ENCODE measurements around the gene DOCK2.

Gene DOCK2

DNA sequence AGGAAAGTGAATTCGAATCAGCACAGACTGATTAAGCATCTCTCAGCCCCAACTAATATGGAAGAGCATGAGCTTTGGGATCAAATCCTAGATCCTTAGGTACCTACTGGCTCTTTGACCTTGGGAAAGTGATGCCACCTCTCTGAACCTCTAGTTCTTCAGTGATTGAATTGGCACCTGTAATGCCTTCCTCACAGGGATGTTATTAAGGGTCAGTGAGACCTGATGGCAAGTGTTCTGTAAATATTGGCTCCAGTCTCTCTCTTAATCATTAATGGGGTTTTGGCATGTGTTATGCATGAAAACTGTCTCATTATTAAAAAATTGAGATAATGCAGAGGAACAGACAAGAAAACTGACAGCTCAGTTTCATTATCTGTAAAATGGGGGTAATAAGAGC is 227.4 kb downstream of the DOCK2 start:
- no peak overlapping the region for H3K27ac ChIP-seq
- TF ChIP-seq, protein P1, sequence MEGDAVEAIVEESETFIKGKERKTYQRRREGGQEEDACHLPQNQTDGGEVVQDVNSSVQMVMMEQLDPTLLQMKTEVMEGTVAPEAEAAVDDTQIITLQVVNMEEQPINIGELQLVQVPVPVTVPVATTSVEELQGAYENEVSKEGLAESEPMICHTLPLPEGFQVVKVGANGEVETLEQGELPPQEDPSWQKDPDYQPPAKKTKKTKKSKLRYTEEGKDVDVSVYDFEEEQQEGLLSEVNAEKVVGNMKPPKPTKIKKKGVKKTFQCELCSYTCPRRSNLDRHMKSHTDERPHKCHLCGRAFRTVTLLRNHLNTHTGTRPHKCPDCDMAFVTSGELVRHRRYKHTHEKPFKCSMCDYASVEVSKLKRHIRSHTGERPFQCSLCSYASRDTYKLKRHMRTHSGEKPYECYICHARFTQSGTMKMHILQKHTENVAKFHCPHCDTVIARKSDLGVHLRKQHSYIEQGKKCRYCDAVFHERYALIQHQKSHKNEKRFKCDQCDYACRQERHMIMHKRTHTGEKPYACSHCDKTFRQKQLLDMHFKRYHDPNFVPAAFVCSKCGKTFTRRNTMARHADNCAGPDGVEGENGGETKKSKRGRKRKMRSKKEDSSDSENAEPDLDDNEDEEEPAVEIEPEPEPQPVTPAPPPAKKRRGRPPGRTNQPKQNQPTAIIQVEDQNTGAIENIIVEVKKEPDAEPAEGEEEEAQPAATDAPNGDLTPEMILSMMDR (conservative IDR thresholded peaks at IDR 0.05) = no peak
- no peak for TF ChIP-seq ZFX (IDR thresholded peaks at IDR 0.05)

DNA sequence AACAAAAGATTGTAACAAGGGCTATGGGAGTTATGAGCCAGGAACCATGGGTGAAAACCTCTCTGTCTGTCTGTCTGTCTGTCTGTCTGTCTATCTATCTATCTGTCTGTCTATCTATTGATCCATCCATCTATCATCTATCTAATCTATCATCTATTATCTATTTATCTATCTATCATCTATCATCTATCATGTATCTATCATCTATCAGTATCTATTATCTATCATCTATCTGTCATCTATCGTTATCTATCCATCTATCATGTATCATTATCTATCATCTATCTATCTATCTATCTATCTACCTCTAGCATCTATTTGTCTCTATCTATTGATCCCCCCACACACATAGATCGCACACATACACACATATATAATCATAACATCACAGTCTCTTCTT is 230.3 kb downstream of the DOCK2 start:
- H3K27ac ChIP-seq = no peak overlapping the region
- TF ChIP-seq ZFX (IDR thresholded peaks at IDR 0.05) = no peak

DNA sequence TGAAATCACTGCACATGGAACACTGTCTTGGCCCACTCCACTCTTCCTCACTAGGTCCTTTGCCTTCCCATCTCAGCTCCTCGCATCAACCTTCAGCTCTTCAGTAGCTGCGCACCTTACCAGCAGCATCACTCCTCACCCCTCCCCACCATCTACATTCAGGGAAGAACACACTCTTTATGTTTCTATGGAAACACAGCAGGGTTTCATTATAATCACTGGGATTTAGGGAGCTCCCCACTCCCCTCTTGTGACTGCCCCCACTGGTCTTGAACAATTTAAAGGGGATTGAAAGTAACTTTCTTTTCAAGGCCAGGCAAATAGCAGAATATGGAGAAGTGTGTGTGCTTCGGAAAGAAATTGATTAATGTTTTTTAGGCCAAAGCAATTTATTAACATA is 232.0 kb downstream of the DOCK2 start:
- H3K27ac ChIP-seq = no peak overlapping the region
- no peak for TF ChIP-seq ZFX (IDR thresholded peaks at IDR 0.05)
- TF ChIP-seq, protein P1 (conservative IDR thresholded peaks at IDR 0.05) = no peak

DNA sequence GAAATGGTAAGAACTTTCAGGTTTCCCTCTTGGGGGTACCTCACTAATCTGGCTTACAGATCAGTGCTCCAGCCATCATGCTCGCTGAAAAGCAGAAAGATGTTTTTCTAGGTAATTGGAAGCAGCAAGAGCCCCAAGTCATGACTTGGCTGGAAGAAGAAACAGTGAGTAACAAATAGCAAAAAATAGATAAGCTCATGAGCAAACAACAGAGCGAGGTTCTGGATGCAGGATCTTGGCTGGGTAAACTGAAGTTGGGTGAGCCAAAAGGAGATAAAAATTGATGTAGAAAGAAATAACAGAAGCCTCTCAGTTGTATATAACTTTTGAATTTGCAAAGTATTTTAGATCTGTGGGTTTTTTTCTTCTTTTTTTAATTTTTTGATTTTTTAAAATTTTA is 233.1 kb downstream of the DOCK2 start:
- no peak overlapping the region for H3K27ac ChIP-seq
- TF ChIP-seq, protein P1 (conservative IDR thresholded peaks at IDR 0.05) = no peak
- no peak for TF ChIP-seq ZFX (IDR thresholded peaks at IDR 0.05)

DNA sequence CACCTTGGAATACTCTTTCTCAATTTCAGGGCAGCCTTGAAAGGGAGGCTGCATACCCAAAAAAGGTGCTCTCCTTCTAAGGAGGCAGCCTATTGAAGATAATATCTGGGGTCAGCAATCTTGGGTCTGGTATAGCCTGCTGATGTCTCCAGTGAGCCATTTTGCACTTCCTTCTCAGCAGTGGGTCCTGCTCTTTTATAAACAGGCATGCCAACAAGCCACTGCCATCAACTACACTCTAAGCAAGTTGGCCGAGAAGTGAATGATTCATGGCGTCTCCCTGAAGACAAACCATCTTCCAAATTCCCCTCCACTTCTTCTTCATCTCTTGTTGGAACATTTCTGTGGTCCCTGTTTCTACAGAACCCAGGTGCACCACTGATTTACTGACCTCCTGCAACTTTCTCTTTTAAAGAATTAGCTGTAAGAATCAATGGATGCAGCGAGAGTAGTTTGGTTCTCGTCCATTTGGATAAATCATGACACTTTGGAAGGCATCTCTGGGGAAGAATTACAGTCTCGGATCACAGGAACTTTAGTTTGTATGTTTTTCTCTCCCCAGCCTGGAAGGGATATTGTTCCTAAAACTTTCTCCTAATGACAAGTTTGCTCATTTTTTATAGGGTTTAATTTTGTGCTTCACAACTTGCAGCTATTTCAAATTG is 234.9 kb downstream of the DOCK2 start:
- no peak overlapping the region for H3K27ac ChIP-seq
- TF ChIP-seq, protein P1 (conservative IDR thresholded peaks at IDR 0.05) = no peak
- no peak for TF ChIP-seq ZFX (IDR thresholded peaks at IDR 0.05)

DNA sequence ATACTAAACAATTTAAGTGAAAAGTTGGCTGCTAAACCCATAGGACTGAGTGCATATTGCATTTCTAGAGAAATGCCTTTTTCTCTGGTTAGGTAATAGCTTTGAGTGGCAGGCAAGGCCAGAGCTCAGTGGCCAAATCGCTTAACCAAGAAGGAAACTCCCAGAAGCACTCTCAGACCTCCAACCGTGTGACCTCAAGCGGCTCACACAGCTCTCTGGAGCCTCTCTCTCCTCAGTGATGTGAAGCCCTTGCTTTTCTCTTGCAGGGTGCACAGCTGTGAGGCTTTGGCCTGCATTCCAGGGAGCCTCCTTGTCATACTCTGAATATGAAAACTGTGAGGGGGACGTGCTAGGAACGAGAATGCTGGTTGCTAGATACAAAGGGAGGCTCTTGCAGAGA is 236.6 kb downstream of the DOCK2 start:
- TF ChIP-seq, protein P1 (conservative IDR thresholded peaks at IDR 0.05) = no peak
- TF ChIP-seq ZFX (IDR thresholded peaks at IDR 0.05) = no peak
- H3K27ac ChIP-seq = no peak overlapping the region

DNA sequence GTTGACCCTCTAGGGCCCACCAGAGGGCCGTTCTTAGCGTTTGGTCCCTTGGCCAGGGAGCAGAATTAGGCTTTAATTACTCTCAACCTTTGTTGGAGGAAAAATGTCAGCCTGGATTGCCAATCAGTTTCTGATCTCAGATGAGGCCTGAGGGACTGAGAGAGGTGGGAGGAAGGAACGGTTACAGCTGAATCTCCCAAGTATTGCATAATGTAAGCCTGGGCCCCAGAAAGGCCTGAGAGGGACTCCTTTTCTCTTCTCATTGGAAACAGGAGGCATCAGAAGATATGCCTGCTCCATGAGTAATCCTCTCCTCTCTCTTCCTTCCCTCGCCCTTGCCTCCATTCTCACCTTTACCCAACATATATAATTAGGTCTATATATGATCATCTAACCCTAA is 237.5 kb downstream of the DOCK2 start:
- TF ChIP-seq ZFX (IDR thresholded peaks at IDR 0.05) = no peak
- no peak overlapping the region for H3K27ac ChIP-seq

DNA sequence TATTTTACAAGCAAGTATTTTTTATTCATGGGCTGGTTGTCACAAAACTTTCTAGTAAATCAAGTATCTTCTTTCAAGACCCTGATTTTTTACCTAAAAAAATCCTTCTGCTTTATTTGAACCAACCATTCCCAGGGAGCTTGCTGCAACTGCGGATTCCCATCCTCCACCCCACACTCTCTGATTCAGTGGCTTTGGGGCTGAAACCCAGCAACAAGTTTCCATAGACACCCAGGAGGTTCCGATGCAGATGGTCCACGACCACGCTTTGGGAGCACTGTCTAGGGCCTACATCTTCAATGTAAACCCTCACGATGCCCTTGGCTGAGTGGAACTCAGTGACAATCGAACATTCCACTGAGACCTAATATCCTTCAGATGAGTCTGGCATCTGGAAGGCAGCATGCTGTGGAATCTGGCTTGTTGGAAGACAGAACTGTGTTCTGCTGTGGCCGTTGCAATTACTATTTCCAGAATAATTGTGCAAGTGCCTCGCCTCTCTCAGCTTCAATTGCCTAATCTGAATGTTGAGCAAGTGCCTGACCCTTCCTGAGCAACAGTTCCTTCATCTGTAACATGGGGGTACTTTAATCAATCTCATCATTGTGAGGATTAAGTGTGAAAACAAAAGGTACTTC is 238.1 kb downstream of the DOCK2 start:
- TF ChIP-seq ZFX (IDR thresholded peaks at IDR 0.05) = no peak
- TF ChIP-seq, protein P1 (conservative IDR thresholded peaks at IDR 0.05) = no peak
- H3K27ac ChIP-seq = no peak overlapping the region
